Airway epithelial cell (primary cell): ENCODE data around the gene C16orf78. TPM values are rescaled to one million over a fixed set of nuclear protein-coding genes. Genes with fewer than 3 reads are reported as not detected.

ENCODE experiments used
- total RNA-seq: library from RNA; depleted of rRNA; stranded (reverse); fragments of >200 nt; gene quantifications from 2 replicates; pipeline ENCODE4 v1.2.3, GENCODE V29; 2015

The C16orf78 gene
- total RNA-seq, result not detected in 2 replicates

GRCh38 chr16:49373504-49373903 is at the start of gene C16orf78:
Gene C16orf78 (plus strand): TSS chr16:49373804. CDS start chr16:49373940, 136 bp downstream.

Other genes starting within 250 kb of the C16orf78 start
- gene CBLN1, start 92.0 kb upstream of the C16orf78 start, total RNA-seq, result not detected in 2 replicates